ENCODE data around the gene SLC25A44. TPM values are rescaled to one million over a fixed set of nuclear protein-coding genes. Genes with fewer than 3 reads are reported as not detected.
A peak's percentile ranks its signal among the peaks of the same experiment; 100 is the strongest.
"Not testable (repeated sequence)": the region's sequence is repeated elsewhere in the genome, so short reads cannot be mapped to it uniquely, and the experiment has no call there.

The SLC25A44 gene
- total RNA-seq, 1 donor: 18.6 TPM

DNA sequence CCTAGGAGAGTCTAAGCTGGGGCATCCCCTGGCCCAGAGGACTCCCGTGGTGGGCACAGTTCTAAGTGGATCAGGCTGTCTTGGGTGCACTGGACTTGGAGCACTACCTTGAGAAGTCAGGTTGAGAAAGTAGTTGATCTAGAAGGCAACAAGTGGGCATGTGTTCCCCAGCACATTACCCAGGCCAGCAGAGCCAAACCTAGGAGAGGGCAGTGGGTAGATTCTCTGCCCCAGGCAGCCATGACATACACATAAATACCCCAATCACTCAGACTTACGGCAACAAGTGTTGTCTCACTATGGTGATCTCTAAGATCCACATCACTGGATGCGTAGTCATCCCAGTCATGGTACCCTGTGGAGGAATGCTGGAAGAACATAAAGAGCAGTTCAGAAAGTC, 17.3 kb downstream of the SLC25A44 start:
- DNase-seq (ENCODE audit: low read depth): no peak
- no peak overlapping the region for H3K4me3 ChIP-seq (ENCODE audit: low read depth, low read length)
- TF ChIP-seq, protein P1, sequence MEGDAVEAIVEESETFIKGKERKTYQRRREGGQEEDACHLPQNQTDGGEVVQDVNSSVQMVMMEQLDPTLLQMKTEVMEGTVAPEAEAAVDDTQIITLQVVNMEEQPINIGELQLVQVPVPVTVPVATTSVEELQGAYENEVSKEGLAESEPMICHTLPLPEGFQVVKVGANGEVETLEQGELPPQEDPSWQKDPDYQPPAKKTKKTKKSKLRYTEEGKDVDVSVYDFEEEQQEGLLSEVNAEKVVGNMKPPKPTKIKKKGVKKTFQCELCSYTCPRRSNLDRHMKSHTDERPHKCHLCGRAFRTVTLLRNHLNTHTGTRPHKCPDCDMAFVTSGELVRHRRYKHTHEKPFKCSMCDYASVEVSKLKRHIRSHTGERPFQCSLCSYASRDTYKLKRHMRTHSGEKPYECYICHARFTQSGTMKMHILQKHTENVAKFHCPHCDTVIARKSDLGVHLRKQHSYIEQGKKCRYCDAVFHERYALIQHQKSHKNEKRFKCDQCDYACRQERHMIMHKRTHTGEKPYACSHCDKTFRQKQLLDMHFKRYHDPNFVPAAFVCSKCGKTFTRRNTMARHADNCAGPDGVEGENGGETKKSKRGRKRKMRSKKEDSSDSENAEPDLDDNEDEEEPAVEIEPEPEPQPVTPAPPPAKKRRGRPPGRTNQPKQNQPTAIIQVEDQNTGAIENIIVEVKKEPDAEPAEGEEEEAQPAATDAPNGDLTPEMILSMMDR (IDR thresholded peaks at IDR 0.05; ENCODE audit: insufficient read depth, low read depth, low read length): no peak

DNA sequence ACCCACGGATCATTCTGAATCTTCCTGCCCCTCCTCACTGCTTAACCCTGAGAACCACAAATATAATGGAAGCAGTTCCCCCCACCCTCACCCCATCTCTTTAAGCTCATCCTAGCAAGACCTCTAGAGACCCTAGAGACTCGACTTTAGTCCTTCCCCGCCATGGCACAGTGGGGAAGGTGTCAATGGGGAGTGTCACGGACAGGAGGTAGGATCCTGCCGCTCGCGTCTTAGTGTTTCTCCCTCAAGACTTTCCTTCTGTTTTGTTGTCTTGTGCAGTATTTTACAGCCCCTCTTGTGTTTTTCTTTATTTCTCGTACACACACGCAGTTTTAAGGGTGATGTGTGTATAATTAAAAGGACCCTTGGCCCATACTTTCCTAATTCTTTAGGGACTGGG, 18.2 kb downstream of the SLC25A44 start:
- TF ChIP-seq, protein P1 (IDR thresholded peaks at IDR 0.05; ENCODE audit: insufficient read depth, low read depth, low read length): no peak
- H3K4me3 ChIP-seq (ENCODE audit: low read depth, low read length): peak overlapping the region; percentile 95
- no peak for DNase-seq (ENCODE audit: low read depth)

DNA sequence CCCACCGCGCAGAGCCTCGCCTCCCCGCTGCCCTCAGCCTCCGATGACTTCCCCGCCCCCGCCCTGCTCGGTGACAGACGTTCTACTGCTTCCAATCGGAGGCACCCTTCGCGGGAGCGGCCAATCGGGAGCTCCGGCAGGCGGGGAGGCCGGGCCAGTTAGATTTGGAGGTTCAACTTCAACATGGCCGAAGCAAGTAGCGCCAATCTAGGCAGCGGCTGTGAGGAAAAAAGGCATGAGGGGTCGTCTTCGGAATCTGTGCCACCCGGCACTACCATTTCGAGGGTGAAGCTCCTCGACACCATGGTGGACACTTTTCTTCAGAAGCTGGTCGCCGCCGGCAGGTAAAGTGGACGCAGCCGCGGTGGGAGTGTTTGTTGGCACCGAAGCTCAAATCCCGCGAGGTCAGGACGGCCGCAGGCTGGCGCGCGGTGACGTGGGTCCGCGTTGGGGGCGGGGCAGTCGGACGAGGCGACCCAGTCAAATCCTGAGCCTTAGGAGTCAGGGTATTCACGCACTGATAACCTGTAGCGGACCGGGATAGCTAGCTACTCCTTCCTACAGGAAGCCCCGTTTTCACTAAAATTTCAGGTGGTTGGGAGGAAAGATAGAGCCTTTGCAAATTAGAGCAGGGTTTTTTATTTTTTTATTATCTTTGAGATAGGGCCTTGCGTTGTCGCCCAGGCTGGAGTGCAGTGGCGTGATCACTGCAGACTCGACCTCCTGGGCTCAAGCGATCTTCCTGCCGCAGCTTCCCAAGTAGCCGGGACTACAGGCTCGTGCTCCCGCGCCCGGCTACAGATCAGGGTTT, 19.1 kb downstream of the SLC25A44 start, which contains the start of gene PMF1:
PMF1 (plus strand) TSS at position 175 of the 811 bp plus-strand sequence; CDS start at position 184, 9 bp downstream.
- peak within 1 kb of the TSS; percentile 95 for H3K4me3 ChIP-seq (ENCODE audit: low read depth, low read length)
- TF ChIP-seq, protein P1 (IDR thresholded peaks at IDR 0.05; ENCODE audit: insufficient read depth, low read depth, low read length): no peak
- DNase-seq (ENCODE audit: low read depth): peak; percentile 97

DNA sequence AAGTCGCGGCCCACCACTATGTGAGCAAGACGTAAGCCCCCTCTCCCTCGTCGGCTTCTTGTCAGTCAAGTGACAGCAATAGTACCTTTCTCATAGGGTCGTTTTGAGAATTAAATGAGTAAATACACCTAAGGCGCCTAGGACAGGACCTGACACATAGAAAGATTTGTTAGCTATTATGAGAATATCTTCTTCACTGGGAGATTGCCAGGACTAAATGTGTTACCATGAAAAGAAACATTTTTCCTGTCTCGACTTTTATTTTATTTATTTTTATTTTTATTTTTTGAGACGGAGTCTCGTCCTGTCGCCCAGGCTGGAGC, 19.7 kb downstream of the SLC25A44 start:
- no peak for DNase-seq (ENCODE audit: low read depth)
- TF ChIP-seq, protein P1 (IDR thresholded peaks at IDR 0.05; ENCODE audit: insufficient read depth, low read depth, low read length): no peak
- peak overlapping the region; percentile 95 for H3K4me3 ChIP-seq (ENCODE audit: low read depth, low read length)

DNA sequence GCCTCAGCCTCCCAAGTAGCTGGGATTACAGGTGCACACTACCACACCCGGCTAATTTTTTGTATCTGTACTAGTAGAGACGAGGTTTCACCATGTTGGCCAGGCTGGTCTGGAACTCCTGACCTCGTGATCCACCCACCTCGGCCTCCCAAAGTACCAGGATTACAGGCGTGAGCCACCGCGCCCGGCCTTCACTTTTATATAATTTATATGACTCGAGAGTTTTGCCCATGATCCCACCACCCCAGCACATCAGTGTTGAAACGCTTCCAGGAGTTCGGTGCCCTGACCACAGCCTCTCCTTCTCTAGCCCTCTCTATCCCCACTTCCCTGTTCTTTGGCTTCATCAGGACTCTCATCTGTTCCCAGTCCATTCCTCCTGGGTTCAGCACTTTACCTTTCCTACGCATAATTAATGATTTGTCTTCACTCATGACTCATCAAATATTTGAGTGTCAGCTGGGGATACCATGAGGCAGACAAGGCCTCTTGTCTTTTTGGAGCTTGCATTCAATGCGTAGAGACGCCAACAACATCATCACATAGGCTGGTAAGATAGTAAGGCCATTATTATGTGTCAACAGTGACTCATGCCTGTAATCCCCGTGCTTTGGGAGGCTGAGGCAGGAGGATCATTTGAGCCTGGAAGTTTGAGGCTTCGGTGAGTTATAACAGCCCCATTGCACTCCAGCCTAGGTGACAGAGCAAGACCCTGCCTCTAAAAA, 20.3 kb downstream of the SLC25A44 start:
- peak overlapping the region; percentile 95 for H3K4me3 ChIP-seq (ENCODE audit: low read depth, low read length)
- DNase-seq (ENCODE audit: low read depth): no peak
- TF ChIP-seq, protein P1 (IDR thresholded peaks at IDR 0.05; ENCODE audit: insufficient read depth, low read depth, low read length): no peak

DNA sequence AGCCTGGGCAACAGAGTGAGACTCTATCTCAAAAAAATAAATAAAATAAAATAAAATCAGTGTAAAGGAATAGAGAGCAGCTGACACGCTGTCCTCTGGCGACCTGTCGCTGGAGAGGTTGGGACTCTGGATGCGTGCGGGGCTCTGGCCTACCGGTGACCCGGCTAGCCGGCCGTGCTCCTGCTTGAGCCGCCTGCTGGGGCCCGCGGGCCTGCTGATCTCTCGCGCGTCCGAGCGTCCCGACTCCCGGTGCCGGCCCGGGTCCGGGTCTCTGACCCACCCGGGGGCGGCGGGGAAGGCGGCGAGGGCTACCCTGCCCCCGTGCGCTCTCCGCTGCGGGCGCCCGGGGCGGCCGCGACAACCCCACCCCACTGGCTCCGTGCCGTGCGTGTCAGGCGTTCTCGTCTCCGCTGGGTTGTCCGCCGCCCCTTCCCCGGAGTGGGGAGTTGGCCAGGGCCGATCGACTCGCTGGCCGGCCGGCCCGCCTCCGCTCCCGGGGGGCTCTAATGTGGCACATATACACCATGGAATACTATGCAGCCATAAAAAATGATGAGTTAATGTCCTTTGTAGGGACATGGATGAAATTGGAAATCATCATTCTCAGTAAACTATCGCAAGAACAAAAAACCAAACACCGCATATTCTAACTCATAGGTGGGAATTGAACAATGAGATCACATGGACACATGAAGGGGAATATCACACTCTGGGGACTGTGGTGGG, 22.6 kb downstream of the SLC25A44 start:
- not testable (repeated sequence) for DNase-seq (ENCODE audit: low read depth); H3K4me3 ChIP-seq (ENCODE audit: low read depth, low read length)

DNA sequence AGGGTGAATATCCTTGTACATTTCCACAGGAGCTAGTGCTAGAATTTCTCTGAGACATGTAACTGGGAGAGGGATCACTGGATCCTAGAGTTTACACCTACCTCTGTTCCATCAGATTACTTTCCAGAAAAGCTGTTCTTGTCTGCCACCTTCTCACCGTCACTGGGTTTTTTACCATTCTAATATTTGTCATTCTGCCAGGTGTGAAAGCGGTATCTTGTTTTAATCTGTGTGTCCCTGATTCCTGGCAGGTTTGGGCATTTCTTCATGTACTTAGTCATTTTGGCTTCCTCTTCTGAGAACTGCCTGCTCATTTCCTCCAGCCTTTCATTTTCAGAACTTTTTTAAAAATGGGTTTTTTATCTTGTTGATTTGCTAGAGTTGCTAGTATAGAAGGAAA, 24.0 kb downstream of the SLC25A44 start:
- no peak for DNase-seq (ENCODE audit: low read depth)
- no peak overlapping the region for H3K4me3 ChIP-seq (ENCODE audit: low read depth, low read length)
- TF ChIP-seq, protein P1 (IDR thresholded peaks at IDR 0.05; ENCODE audit: insufficient read depth, low read depth, low read length): no peak

Data from fibroblast of villous mesenchyme (primary cell).